ENCODE results near the gene CLPTM1.
A peak's percentile ranks its signal among the peaks of the same experiment; 100 is the strongest.

The CLPTM1 gene

DNA sequence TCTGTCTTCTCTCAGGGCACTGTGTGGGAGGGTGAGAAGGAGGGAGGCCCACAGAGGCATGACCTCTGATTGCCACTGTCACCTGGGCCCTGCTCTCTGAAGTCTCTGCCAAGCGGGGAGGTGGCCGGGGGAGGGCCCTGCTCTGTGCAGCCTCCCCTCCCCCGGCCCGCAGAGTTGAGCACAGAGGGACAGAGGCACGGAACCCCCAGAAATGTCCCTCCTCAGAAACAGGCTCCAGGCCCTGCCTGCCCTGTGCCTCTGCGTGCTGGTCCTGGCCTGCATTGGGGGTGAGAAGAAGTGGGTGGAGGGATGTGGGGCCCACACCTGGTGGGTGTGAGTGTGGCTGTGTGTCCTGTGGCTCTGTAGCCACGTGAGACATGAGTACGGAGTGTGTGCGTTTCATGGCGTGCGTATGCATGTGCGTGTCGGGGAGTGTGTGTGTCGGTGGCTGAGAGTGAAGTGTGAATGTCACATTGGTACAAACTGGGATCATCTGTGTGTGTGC is 13.1 kb upstream of the CLPTM1 start, which contains the start of gene APOC4:
TSS of gene APOC4 (plus strand) at position 171 of the 505 bp plus-strand sequence. CDS start at position 212, 41 bp downstream.
- H3K36me3 ChIP-seq: no peaks in the 10 kb centered on the region
- no peak within 1 kb of the TSS for H3K27ac ChIP-seq
- no peaks in the 10 kb centered on the region for H3K27me3 ChIP-seq
- TF ChIP-seq, protein P1, sequence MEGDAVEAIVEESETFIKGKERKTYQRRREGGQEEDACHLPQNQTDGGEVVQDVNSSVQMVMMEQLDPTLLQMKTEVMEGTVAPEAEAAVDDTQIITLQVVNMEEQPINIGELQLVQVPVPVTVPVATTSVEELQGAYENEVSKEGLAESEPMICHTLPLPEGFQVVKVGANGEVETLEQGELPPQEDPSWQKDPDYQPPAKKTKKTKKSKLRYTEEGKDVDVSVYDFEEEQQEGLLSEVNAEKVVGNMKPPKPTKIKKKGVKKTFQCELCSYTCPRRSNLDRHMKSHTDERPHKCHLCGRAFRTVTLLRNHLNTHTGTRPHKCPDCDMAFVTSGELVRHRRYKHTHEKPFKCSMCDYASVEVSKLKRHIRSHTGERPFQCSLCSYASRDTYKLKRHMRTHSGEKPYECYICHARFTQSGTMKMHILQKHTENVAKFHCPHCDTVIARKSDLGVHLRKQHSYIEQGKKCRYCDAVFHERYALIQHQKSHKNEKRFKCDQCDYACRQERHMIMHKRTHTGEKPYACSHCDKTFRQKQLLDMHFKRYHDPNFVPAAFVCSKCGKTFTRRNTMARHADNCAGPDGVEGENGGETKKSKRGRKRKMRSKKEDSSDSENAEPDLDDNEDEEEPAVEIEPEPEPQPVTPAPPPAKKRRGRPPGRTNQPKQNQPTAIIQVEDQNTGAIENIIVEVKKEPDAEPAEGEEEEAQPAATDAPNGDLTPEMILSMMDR (IDR thresholded peaks at IDR 0.05): no peak
- H3K4me1 ChIP-seq (ENCODE audit: control insufficient read depth in 1 of 2, insufficient read depth in 1 of 2, low read depth in 1 of 2, low read length in 1 of 2): peaks cover 0 to 6% of the 10 kb centered on the region in 2 experiments
- H3K9me3 ChIP-seq: no peaks in the 10 kb centered on the region
- no peak within 1 kb of the TSS for H3K4me3 ChIP-seq (ENCODE audit: low read depth in 1 of 2, low read length in 1 of 2)

DNA sequence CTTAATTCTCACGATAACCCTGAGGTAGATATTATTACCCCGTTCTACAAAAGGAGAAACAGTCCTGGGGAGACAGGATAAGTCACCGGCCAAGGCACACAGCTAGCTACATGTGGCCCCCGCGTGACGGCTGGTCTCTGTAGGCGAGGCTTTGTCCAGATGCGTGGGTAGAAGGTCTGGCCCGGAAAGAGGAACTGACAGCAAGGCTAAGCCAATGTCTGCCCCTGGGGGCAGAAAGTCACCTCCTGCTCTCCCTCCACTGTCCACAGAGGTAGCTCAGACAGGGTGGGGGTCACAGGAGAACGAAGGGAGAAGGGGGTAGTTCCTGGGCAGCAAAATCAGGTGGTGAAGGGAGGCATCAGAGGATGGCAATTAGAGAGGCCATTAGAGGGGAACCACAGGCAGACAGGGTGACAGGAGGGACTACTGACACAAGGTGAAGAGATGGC is 11.4 kb upstream of the CLPTM1 start:
- Histone ChIP-seq H3K27me3 (no peaks in the 10 kb centered on the region), H3K36me3 (no peaks in the 10 kb centered on the region), H3K9me3 (no peaks in the 10 kb centered on the region), H3K27ac (no peak overlapping the region), H3K4me3 (ENCODE audit: low read depth in 1 of 2, low read length in 1 of 2) (no peak overlapping the region), H3K4me1 (ENCODE audit: control insufficient read depth in 1 of 2, insufficient read depth in 1 of 2, low read depth in 1 of 2, low read length in 1 of 2) (peaks cover 0 to 6% of the 10 kb centered on the region in 2 experiments)
- TF ChIP-seq, protein P1 (IDR thresholded peaks at IDR 0.05): no peak

DNA sequence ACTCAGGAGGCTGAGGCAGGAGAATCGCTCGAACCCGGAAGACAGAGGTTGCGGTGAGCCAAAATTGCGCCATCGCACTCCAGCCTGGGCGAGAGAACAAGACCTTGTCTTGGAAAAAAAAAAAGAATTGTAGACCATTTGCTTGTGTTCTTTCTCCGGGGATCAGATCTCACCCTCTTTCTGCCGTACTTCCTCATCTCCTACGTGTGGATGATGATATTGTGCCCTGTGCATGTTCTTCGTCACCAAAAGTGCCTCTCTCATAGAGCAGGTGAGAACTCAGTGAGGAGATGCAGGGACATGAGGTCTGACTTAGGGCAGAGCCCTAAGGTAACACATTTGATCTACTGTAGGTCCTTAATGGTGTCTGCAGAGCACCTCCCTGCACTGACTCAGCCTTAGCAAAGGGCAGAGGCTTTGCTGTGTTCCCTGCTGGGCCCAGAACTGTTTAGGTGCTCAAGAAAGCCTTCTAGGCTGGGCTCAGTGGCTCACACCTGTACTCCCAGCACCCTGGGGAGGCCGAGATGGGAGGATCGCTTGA is 8.1 kb upstream of the CLPTM1 start:
- TF ChIP-seq, protein P1 (IDR thresholded peaks at IDR 0.05): no peak

DNA sequence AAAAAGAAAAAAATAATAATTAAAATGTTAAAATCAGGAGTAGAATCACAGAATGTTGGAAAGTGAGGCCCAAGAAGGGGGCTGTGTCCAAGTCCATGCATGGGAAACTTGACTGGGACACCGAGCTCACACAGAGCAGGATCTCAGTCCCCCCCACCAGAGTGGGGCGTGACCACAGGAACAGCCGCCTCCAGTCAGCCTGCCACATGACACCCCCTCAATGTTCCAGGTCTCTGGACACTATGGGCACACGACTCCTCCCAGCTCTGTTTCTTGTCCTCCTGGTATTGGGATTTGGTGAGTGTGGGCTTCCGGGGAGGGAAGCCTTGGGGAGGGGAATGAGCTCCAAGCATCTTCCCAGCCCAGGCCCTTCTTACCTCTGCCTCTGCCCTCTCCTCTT is 6.9 kb upstream of the CLPTM1 start:
- Histone ChIP-seq H3K27me3 (no peaks in the 10 kb centered on the region), H3K9me3 (no peaks in the 10 kb centered on the region), H3K4me1 (ENCODE audit: control insufficient read depth in 1 of 2, insufficient read depth in 1 of 2, low read depth in 1 of 2, low read length in 1 of 2) (peaks cover 0 to 6% of the 10 kb centered on the region in 2 experiments), H3K36me3 (peaks cover 13% of the 10 kb centered on the region), H3K27ac (no peak overlapping the region), H3K4me3 (ENCODE audit: low read depth in 1 of 2, low read length in 1 of 2) (no peak overlapping the region)
- TF ChIP-seq, protein P1 (IDR thresholded peaks at IDR 0.05): no peak

More for the DNA sequence above, 8.1 kb upstream of the CLPTM1 start:
- H3K27me3 ChIP-seq: no peaks in the 10 kb centered on the region
- peaks cover 0 to 6% of the 10 kb centered on the region in 2 experiments for H3K4me1 ChIP-seq (ENCODE audit: control insufficient read depth in 1 of 2, insufficient read depth in 1 of 2, low read depth in 1 of 2, low read length in 1 of 2)
- H3K4me3 ChIP-seq (ENCODE audit: low read depth in 1 of 2, low read length in 1 of 2): no peak overlapping the region
- H3K36me3 ChIP-seq: peaks cover 13% of the 10 kb centered on the region
- H3K9me3 ChIP-seq: no peaks in the 10 kb centered on the region
- peak overlapping the region; percentile 18 for H3K27ac ChIP-seq

DNA sequence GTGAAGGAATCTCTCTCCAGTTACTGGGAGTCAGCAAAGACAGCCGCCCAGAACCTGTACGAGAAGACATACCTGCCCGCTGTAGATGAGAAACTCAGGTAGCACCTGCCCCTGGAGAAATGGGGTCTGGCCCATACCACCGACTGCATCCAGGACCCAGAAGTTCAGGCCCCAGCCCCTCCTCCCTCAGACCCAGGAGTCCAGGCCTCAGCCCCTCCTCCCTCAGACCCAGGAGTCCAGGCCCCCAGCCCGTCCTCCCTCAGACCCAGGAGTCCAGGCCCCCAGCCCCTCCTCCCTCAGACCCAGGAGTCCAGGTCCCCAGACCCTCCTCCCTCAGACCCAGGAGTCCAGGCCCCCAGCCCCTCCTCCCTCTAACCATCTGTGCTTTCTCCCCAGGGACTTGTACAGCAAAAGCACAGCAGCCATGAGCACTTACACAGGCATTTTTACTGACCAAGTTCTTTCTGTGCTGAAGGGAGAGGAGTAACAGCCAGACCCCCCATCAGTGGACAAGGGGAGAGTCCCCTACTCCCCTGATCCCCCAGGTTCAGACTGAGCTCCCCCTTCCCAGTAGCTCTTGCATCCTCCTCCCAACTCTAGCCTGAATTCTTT is 6.3 kb upstream of the CLPTM1 start:
- H3K36me3 ChIP-seq: peaks cover 13% of the 10 kb centered on the region
- no peaks in the 10 kb centered on the region for H3K27me3 ChIP-seq
- TF ChIP-seq, protein P1 (IDR thresholded peaks at IDR 0.05): no peak
- H3K4me3 ChIP-seq (ENCODE audit: low read depth in 1 of 2, low read length in 1 of 2): no peak overlapping the region
- peaks cover 6 to 9% of the 10 kb centered on the region in 2 experiments for H3K4me1 ChIP-seq (ENCODE audit: control insufficient read depth in 1 of 2, insufficient read depth in 1 of 2, low read depth in 1 of 2, low read length in 1 of 2)
- no peak overlapping the region for H3K27ac ChIP-seq
- H3K9me3 ChIP-seq: no peaks in the 10 kb centered on the region
